ENCODE results near the gene GBP3. TPM values are rescaled to one million over a fixed set of nuclear protein-coding genes. Genes with fewer than 3 reads are reported as not detected.
A peak's percentile ranks its signal among the peaks of the same experiment; 100 is the strongest.

The GBP3 gene, protein sequence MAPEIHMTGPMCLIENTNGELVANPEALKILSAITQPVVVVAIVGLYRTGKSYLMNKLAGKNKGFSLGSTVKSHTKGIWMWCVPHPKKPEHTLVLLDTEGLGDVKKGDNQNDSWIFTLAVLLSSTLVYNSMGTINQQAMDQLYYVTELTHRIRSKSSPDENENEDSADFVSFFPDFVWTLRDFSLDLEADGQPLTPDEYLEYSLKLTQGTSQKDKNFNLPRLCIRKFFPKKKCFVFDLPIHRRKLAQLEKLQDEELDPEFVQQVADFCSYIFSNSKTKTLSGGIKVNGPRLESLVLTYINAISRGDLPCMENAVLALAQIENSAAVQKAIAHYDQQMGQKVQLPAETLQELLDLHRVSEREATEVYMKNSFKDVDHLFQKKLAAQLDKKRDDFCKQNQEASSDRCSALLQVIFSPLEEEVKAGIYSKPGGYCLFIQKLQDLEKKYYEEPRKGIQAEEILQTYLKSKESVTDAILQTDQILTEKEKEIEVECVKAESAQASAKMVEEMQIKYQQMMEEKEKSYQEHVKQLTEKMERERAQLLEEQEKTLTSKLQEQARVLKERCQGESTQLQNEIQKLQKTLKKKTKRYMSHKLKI
- total RNA-seq = 1 to 10 TPM; 8.0 to 8.2 TPM

DNA sequence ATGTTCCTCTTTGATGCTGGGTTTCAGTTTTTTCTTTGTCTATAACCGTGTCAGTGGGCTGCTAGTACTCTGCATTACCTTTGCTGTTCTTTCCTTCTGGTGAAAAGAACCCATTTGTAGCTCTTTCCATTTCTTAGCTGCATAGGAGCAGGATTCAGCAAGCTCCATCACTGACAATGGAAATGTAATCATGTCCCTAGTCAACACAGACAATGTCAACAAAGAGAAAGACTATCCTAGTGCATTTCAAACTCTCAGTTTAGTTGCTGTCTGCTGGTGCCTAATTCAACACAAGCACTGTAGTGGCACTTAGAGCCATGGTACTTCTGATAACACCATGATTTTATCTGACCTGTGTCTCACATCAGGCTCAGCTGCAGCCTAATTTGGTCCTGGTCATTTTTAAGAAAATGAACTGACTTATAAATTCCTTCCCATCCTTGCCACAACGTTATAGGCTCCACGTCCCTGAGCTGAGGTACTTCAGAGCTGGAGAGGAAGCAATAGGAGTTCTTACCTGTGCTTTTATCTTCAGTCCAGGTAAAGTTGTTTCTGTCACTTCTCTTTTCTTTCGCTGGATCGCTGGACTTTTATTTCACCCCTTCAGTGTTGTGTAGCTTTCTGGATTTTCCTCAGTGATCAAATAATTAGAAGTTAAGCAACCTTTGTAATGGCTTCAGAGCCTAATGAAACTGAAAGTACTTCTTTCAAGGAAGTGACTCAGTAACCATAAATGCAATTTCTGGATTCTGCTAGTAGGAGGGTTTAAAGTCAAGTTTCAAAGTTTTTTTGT lies at the start of gene GBP3:
TSS of gene GBP3 (minus strand) at position 700 of the 793 bp plus-strand sequence. CDS start 2,145 bp downstream, outside the sequence.
- Histone ChIP-seq H3K4me1 (peaks cover 8% of the 10 kb centered on the region), H3K4me3 (peak within 1 kb of the TSS in 1 of 2 donors; percentile 24), H3K27me3 (no peaks in the 10 kb centered on the region), H3K27ac (peak within 1 kb of the TSS; percentile 46 to 84 (median 62)), H3K9me3 (no peaks in the 10 kb centered on the region), H3K36me3 (replicated peaks in 1 of 2; ENCODE audit: insufficient read depth in 1 of 2, low read depth in 2 of 2) (no peaks in the 10 kb centered on the region)
- intact Hi-C loops (cut with DNase I) = no loop called here
- DNase-seq = no peak
- 17 to 27% methylated on average over 5 of the region's 5 CpGs for WGBS, 2 donors
- TF ChIP-seq POLR2A (IDR thresholded peaks at IDR 0.05) (no peak), CTCF (IDR thresholded peaks at IDR 0.05) (no peak)
- ATAC-seq = peak; percentile 78

DNA sequence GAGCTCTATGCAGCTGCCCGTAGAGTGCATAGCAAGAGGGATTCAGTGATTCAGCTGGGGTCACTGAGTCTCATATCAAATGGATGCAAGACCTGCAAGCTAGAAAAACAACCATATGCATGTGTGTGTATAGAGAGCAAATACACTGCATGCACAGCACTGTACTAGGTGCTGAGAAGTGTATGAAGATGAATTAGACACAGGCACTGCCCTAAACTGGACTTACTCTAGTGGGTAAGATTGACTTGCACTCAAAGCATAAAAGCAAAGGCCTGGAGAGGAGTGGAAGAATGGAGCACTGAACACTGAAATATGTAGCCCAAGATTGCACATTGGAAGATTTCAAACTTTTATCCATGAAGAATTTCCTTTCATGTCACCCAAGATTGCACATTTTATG lies 47.8 kb upstream of the GBP3 start:
- TF ChIP-seq POLR2A (IDR thresholded peaks at IDR 0.05) (no peak), CTCF (IDR thresholded peaks at IDR 0.05) (no peak)
- Histone ChIP-seq H3K4me3 (no peak overlapping the region), H3K36me3 (replicated peaks in 1 of 2; ENCODE audit: insufficient read depth in 1 of 2, low read depth in 2 of 2) (no peaks in the 10 kb centered on the region), H3K4me1 (peaks cover 1% of the 10 kb centered on the region), H3K27me3 (no peaks in the 10 kb centered on the region), H3K9me3 (no peaks in the 10 kb centered on the region), H3K27ac (no peak overlapping the region)
- WGBS, 2 donors = 78 to 89% methylated on average over 1 of the region's 1 CpG
- DNase-seq (no peak), ATAC-seq (no peak)
- intact Hi-C loops (cut with DNase I) = no loop called here

DNA sequence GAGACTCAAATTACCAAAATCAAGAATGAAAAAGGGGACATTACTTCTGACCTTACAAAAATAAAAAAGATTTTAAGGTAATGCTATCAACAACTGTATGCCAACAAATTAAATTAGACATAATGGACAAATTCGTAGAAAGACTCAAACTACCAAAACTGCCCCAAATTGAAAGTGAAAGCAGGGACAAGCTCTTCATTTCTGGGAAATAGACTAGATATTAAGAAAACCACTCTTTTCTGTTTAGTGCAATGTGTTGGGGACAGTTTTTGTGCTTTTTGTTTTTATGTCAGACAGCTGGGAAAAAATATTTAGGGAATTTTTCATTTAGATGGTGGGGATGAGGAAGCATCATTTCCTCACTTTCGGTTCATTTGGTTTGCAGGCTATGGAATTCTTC lies 47.3 kb upstream of the GBP3 start:
- Histone ChIP-seq H3K9me3 (no peaks in the 10 kb centered on the region), H3K36me3 (replicated peaks in 1 of 2; ENCODE audit: insufficient read depth in 1 of 2, low read depth in 2 of 2) (no peaks in the 10 kb centered on the region), H3K4me1 (peaks cover 4% of the 10 kb centered on the region), H3K4me3 (no peak overlapping the region), H3K27ac (no peak overlapping the region), H3K27me3 (no peaks in the 10 kb centered on the region)
- WGBS, 2 donors = 70 to 82% methylated on average over 2 of the region's 2 CpGs
- DNase-seq = no peak
- intact Hi-C loops (cut with DNase I) = no loop called here
- no peak for TF ChIP-seq POLR2A (IDR thresholded peaks at IDR 0.05)
- TF ChIP-seq CTCF (IDR thresholded peaks at IDR 0.05) = no peak
- ATAC-seq = no peak

DNA sequence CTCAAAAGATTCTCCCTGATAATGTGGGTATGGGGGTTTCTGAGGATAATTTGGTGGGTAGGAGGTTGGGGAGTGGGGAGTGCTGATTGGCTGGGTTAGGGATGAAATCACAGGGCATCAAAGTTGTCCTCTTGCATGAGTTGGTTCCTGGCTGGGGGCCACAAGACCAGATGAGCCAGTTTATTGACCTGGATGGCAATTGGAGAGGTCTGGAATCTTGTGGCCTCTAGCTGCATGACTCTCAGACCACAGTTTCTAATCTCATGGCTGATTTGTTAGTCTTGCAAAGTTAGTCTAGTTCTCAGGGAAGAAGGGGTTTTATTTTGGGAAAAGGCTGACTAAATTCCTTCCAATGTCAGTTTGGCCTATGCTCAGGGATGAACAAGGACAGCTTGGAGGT lies 45.6 kb upstream of the GBP3 start:
- Histone ChIP-seq H3K27me3 (no peaks in the 10 kb centered on the region), H3K36me3 (replicated peaks in 1 of 2; ENCODE audit: insufficient read depth in 1 of 2, low read depth in 2 of 2) (no peaks in the 10 kb centered on the region), H3K9me3 (no peaks in the 10 kb centered on the region), H3K27ac (no peak overlapping the region), H3K4me3 (no peak overlapping the region), H3K4me1 (peaks cover 9% of the 10 kb centered on the region)
- ATAC-seq (no peak), DNase-seq (no peak)
- TF ChIP-seq CTCF (IDR thresholded peaks at IDR 0.05) = no peak
- TF ChIP-seq POLR2A (IDR thresholded peaks at IDR 0.05) = no peak
- intact Hi-C loops (cut with DNase I) = no loop called here
